Thyroid gland (tissue), 4 donors: ENCODE measurements around the gene DOCK2.
"Not testable (repeated sequence)": the region's sequence is repeated elsewhere in the genome, so short reads cannot be mapped to it uniquely, and the experiment has no call there.

Experiments
- CTCF ChIP-seq, 6 experiments: fragments of 200-600 bp in 3 of 6; fragments of 450-650 bp in 3 of 6; sonication (generic) in 3 of 6; IDR thresholded peaks; one replicate each; pipeline ENCODE4 v1.5.1; 2016 to 2019; ENCODE audit warnings: antibody characterized with exemption in 6 of 6, mild to moderate bottlenecking in 2 of 6, inconsistent platforms in 1 of 6, moderate library complexity in 1 of 6
- POLR2A ChIP-seq, 2 donors: fragments of 450-650 bp; IDR thresholded peaks; one replicate each; pipeline ENCODE4 v1.6.1; 2017; ENCODE audit warnings: antibody characterized with exemption in 2 of 2, mild to moderate bottlenecking in 2 of 2, moderate library complexity in 1 of 2

GRCh38 chr5:169624307-169624706 is 12.8 kb upstream of the DOCK2 start:
- not testable (repeated sequence) for TF ChIP-seq POLR2A, CTCF (IDR thresholded peaks at IDR 0.05)
